ENCODE measurements around the gene UBE2O. TPM values are rescaled to one million over a fixed set of nuclear protein-coding genes. Genes with fewer than 3 reads are reported as not detected.
A peak's percentile ranks its signal among the peaks of the same experiment; 100 is the strongest.

The UBE2O gene
- total RNA-seq, 3 donors from 2014 or later (not counting 1 experiment from before 2014, with no cell fraction given) = 34.9 to 40.2 (median 37.7) TPM

DNA sequence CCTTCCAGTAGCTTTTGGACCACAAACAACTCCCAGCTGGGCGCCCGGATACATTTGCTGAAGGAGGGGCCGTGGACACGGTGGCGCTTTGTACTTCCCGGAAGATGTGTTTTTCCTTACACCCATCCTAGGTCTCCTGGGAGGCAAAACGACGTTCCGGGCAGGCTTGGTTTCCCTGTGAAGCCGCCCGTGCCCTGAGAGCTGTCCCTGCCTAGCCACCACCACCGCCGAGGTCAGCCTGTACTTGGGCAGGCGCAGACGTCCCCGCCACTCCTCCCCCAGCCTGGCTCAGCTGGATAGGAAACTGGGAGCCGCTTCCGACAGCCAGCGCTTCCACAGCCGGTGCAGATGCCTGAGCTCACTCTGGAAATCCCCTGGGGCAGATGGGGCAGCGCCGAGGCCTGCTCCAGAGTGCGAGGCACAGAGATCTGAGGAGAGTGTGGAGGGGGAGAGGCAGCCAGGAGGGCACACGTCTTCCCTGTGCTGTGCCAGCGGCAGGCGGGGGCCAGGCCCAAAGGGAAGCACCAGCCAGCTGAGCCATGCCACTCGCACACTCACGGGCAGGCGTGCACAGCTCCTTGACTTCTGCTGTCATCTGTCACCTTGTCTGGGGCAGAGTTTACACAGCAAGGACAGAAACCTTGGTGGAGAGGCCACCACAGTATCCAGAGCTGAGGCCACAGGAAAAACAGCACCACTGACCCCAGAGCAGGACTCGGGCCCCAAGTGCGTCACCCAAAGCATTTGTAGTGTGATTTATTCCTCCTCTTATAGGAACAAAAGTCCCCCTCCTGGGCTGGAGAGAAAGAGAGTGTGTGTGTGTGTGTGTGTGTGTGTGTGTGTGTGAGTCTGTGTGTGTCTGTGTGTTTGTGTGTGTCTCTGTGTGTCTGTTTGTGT lies 45.3 kb upstream of the UBE2O start:
- Mint-ChIP-seq H3K4me1 (peaks cover 69 to 88% of the 10 kb centered on the region in 2 donors), H3K4me3 (peak overlapping the region; percentile 97), H3K27me3 (ENCODE audit: low read depth in 2 of 2) (no peaks in the 10 kb centered on the region), H3K9me3 (no peaks in the 10 kb centered on the region), H3K36me3 (no peaks in the 10 kb centered on the region), H3K27ac (peak overlapping the region; percentile 96 to 97)
- Histone ChIP-seq H3K27ac (ENCODE audit: low read length) (peak overlapping the region; percentile 78), H3K36me3 (ENCODE audit: control insufficient read depth, insufficient read depth, low read length) (peaks cover 8% of the 10 kb centered on the region), H3K27me3 (ENCODE audit: control insufficient read depth, insufficient read depth, low read length) (no peaks in the 10 kb centered on the region), H3K4me3 (ENCODE audit: low read length) (peak overlapping the region; percentile 95), H3K4me1 (ENCODE audit: control insufficient read depth, insufficient read depth, low read length) (peaks cover 88% of the 10 kb centered on the region), H3K9me3 (ENCODE audit: control insufficient read depth, insufficient read depth, low read length) (no peaks in the 10 kb centered on the region)
- DNase-seq (no peak), ATAC-seq (no peak)
- 78% methylated on average over 29 of the region's 31 CpGs for WGBS (ENCODE audit: insufficient coverage)
- intact Hi-C loops (cut with micrococcal nuclease) = no loop called here
- TF ChIP-seq, protein P1, sequence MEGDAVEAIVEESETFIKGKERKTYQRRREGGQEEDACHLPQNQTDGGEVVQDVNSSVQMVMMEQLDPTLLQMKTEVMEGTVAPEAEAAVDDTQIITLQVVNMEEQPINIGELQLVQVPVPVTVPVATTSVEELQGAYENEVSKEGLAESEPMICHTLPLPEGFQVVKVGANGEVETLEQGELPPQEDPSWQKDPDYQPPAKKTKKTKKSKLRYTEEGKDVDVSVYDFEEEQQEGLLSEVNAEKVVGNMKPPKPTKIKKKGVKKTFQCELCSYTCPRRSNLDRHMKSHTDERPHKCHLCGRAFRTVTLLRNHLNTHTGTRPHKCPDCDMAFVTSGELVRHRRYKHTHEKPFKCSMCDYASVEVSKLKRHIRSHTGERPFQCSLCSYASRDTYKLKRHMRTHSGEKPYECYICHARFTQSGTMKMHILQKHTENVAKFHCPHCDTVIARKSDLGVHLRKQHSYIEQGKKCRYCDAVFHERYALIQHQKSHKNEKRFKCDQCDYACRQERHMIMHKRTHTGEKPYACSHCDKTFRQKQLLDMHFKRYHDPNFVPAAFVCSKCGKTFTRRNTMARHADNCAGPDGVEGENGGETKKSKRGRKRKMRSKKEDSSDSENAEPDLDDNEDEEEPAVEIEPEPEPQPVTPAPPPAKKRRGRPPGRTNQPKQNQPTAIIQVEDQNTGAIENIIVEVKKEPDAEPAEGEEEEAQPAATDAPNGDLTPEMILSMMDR (IDR thresholded peaks at IDR 0.05) = no peak

DNA sequence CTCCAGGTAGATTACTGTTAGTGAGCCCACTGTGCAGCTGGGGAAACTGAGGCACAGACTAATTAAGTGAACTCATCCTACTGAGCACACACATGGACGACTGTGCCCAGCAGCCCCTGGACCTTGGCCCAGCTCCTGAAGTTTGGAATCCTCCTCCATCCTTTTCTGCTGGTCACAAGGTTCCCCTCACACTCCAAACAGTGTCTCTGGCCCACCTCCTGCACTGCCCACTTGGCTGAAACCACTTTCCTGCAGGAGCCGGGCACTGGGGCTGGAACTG lies 44.7 kb upstream of the UBE2O start:
- Mint-ChIP-seq H3K4me3 (peak overlapping the region; percentile 65), H3K9me3 (no peaks in the 10 kb centered on the region), H3K27me3 (ENCODE audit: low read depth in 2 of 2) (no peaks in the 10 kb centered on the region), H3K27ac (peak overlapping the region; percentile 96 to 97), H3K4me1 (peaks cover 75 to 94% of the 10 kb centered on the region in 2 donors), H3K36me3 (no peaks in the 10 kb centered on the region)
- DNase-seq (no peak), ATAC-seq (no peak)
- H3K4me1 ChIP-seq (ENCODE audit: control insufficient read depth, insufficient read depth, low read length) = peaks cover 94% of the 10 kb centered on the region
- WGBS (ENCODE audit: insufficient coverage) = 91% methylated on average over 2 of the region's 2 CpGs
- H3K27ac ChIP-seq (ENCODE audit: low read length) = peak overlapping the region; percentile 78
- no peak overlapping the region for H3K4me3 ChIP-seq (ENCODE audit: low read length)
- intact Hi-C loops (cut with micrococcal nuclease) = no loop called here
- TF ChIP-seq, protein P1 (IDR thresholded peaks at IDR 0.05) = no peak
- no peaks in the 10 kb centered on the region for H3K9me3 ChIP-seq (ENCODE audit: control insufficient read depth, insufficient read depth, low read length)
- no peaks in the 10 kb centered on the region for H3K27me3 ChIP-seq (ENCODE audit: control insufficient read depth, insufficient read depth, low read length)
- peaks cover 8% of the 10 kb centered on the region for H3K36me3 ChIP-seq (ENCODE audit: control insufficient read depth, insufficient read depth, low read length)

DNA sequence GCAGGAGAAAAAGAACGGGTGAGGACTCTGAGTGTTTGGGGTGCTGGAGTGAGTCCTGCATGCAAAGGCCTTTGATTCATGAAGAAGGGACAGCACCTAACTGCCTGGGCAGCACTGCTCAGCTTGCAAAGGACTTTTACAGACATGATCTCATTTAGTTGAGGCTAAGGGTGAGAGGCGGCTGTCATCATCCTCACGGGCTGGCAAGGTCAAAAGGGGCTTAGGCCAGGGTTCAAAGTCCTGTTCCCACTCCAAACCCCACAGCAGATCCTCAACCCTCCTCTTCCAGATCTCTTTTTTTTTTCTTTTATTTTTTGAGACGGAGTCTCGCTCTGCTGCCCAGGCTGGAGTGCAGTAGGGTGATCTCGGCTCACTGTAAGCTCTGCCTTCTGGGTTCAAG lies 43.5 kb upstream of the UBE2O start:
- H3K27me3 ChIP-seq (ENCODE audit: control insufficient read depth, insufficient read depth, low read length) = no peaks in the 10 kb centered on the region
- peaks cover 80 to 94% of the 10 kb centered on the region in 2 donors for H3K4me1 Mint-ChIP-seq
- intact Hi-C loops (cut with micrococcal nuclease) = no loop called here
- no peak overlapping the region for H3K4me3 ChIP-seq (ENCODE audit: low read length)
- H3K4me3 Mint-ChIP-seq = peak overlapping the region; percentile 65
- H3K27ac Mint-ChIP-seq = peak overlapping the region; percentile 96 to 97
- no peak for ATAC-seq
- no peaks in the 10 kb centered on the region for H3K9me3 Mint-ChIP-seq
- H3K36me3 Mint-ChIP-seq = no peaks in the 10 kb centered on the region
- H3K27ac ChIP-seq (ENCODE audit: low read length) = peak overlapping the region; percentile 56
- peaks cover 95% of the 10 kb centered on the region for H3K4me1 ChIP-seq (ENCODE audit: control insufficient read depth, insufficient read depth, low read length)
- H3K36me3 ChIP-seq (ENCODE audit: control insufficient read depth, insufficient read depth, low read length) = peaks cover 8% of the 10 kb centered on the region
- no peak for DNase-seq
- WGBS (ENCODE audit: insufficient coverage) = 73% methylated on average over 6 of the region's 6 CpGs
- H3K27me3 Mint-ChIP-seq (ENCODE audit: low read depth in 2 of 2) = no peaks in the 10 kb centered on the region
- no peaks in the 10 kb centered on the region for H3K9me3 ChIP-seq (ENCODE audit: control insufficient read depth, insufficient read depth, low read length)
- TF ChIP-seq, protein P1 (IDR thresholded peaks at IDR 0.05) = no peak

Measured in natural killer cell (primary cell).